Measurements from ENCODE around the gene FOXN3. TPM values are rescaled to one million over a fixed set of nuclear protein-coding genes. Genes with fewer than 3 reads are reported as not detected.

FOXN3 gene
- total RNA-seq, 2 donors from 2014 or later, result 141 to 150 TPM

- Histone ChIP-seq H3K4me3 (no peak overlapping the region), H3K27ac (peak overlapping the region in 1 of 2 donors; percentile 42), H3K9me3 (no peaks in the 10 kb centered on the region), H3K27me3 (replicated peaks; ENCODE audit: insufficient read depth) (no peaks in the 10 kb centered on the region), H3K4me1 (ENCODE audit: control insufficient read depth in 1 of 2, low read depth in 2 of 2) (peaks cover 22 to 47% of the 10 kb centered on the region in 2 donors), H3K36me3 (no peaks in the 10 kb centered on the region)
- ATAC-seq (ENCODE audit: insufficient number of reproducible peaks, low FRiP score, low read depth) (no peak), DNase-seq (ENCODE audit: low spot score) (no peak)
- no peak for TF ChIP-seq CTCF (IDR thresholded peaks at IDR 0.05)
Observed at GRCh38 chr14:89378119-89378518, 38.9 kb downstream of the FOXN3 start.

DNA sequence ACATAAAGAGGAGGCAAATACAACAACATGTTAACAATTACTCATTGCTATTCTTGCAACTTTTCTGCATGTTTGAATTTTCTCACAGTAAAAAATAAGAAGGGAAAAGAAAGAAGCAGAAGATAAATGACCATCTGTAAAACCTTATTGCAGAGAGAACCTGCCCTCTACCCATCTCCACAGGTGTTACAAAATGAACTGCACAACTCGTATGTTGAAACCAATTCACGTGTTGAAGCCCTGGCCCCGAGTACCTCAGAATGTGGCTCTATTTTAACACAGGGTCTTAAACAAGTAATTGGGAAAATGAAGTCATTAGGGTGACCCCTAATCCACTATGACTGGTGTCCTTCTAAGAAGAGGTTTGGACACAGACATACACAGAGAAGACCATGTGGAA lies 39.5 kb downstream of the FOXN3 start:
- ATAC-seq (ENCODE audit: insufficient number of reproducible peaks, low FRiP score, low read depth), result no peak
- H3K27me3 ChIP-seq (replicated peaks; ENCODE audit: insufficient read depth), result no peaks in the 10 kb centered on the region
- no peaks in the 10 kb centered on the region for H3K36me3 ChIP-seq
- H3K9me3 ChIP-seq, result no peaks in the 10 kb centered on the region
- no peak overlapping the region for H3K27ac ChIP-seq
- no peak overlapping the region for H3K4me3 ChIP-seq
- H3K4me1 ChIP-seq (ENCODE audit: control insufficient read depth in 1 of 2, low read depth in 2 of 2), result peaks cover 24 to 51% of the 10 kb centered on the region in 2 donors
- DNase-seq (ENCODE audit: low spot score), result no peak
- TF ChIP-seq CTCF (IDR thresholded peaks at IDR 0.05), result no peak

GRCh38 chr14:89374908-89375307 lies 42.1 kb downstream of the FOXN3 start:
- Histone ChIP-seq H3K9me3 (no peaks in the 10 kb centered on the region), H3K4me1 (ENCODE audit: control insufficient read depth in 1 of 2, low read depth in 2 of 2) (peaks cover 26 to 51% of the 10 kb centered on the region in 2 donors), H3K36me3 (no peaks in the 10 kb centered on the region), H3K4me3 (no peak overlapping the region), H3K27ac (no peak overlapping the region), H3K27me3 (replicated peaks; ENCODE audit: insufficient read depth) (no peaks in the 10 kb centered on the region)
- ATAC-seq (ENCODE audit: insufficient number of reproducible peaks, low FRiP score, low read depth), result no peak
- TF ChIP-seq CTCF (IDR thresholded peaks at IDR 0.05), result no peak
- DNase-seq (ENCODE audit: low spot score), result no peak

- no peak for TF ChIP-seq CTCF (IDR thresholded peaks at IDR 0.05)
- Histone ChIP-seq H3K4me1 (ENCODE audit: control insufficient read depth in 1 of 2, low read depth in 2 of 2) (peaks cover 16 to 49% of the 10 kb centered on the region in 2 donors), H3K36me3 (no peaks in the 10 kb centered on the region), H3K9me3 (no peaks in the 10 kb centered on the region), H3K4me3 (no peak overlapping the region), H3K27ac (no peak overlapping the region), H3K27me3 (replicated peaks; ENCODE audit: insufficient read depth) (no peaks in the 10 kb centered on the region)
- DNase-seq (ENCODE audit: low spot score) (no peak), ATAC-seq (ENCODE audit: insufficient number of reproducible peaks, low FRiP score, low read depth) (no peak)
Observed at GRCh38 chr14:89373185-89373584, 43.8 kb downstream of the FOXN3 start.

- H3K27ac ChIP-seq, result no peak overlapping the region
- no peaks in the 10 kb centered on the region for H3K36me3 ChIP-seq
- no peak for DNase-seq (ENCODE audit: low spot score)
- no peaks in the 10 kb centered on the region for H3K9me3 ChIP-seq
- no peak overlapping the region for H3K4me3 ChIP-seq
- no peak for TF ChIP-seq CTCF (IDR thresholded peaks at IDR 0.05)
- ATAC-seq (ENCODE audit: insufficient number of reproducible peaks, low FRiP score, low read depth), result no peak
- peaks cover 20 to 53% of the 10 kb centered on the region in 2 donors for H3K4me1 ChIP-seq (ENCODE audit: control insufficient read depth in 1 of 2, low read depth in 2 of 2)
- no peaks in the 10 kb centered on the region for H3K27me3 ChIP-seq (replicated peaks; ENCODE audit: insufficient read depth)
Observed at GRCh38 chr14:89372512-89372883, 44.5 kb downstream of the FOXN3 start.
